ENCODE measurements around the gene APEH.

DNA sequence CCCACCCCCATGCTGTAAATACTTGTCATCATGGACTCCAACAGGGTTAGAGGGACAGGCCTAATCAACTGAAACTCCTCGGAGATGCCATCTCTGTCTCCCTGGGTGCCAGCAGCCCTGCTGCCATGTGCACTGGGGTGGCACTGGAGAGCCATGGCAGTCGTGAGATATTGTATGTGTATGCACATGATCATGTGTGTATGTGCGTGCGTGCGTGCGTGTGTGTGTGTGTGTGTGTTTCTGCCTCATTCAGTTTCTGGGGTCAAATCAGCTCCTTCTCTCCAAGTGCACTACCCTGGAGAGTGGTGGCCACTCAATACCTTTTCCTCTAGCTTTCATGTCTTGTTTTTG lies 3.2 kb upstream of the APEH start:
- TF ChIP-seq, protein P1, sequence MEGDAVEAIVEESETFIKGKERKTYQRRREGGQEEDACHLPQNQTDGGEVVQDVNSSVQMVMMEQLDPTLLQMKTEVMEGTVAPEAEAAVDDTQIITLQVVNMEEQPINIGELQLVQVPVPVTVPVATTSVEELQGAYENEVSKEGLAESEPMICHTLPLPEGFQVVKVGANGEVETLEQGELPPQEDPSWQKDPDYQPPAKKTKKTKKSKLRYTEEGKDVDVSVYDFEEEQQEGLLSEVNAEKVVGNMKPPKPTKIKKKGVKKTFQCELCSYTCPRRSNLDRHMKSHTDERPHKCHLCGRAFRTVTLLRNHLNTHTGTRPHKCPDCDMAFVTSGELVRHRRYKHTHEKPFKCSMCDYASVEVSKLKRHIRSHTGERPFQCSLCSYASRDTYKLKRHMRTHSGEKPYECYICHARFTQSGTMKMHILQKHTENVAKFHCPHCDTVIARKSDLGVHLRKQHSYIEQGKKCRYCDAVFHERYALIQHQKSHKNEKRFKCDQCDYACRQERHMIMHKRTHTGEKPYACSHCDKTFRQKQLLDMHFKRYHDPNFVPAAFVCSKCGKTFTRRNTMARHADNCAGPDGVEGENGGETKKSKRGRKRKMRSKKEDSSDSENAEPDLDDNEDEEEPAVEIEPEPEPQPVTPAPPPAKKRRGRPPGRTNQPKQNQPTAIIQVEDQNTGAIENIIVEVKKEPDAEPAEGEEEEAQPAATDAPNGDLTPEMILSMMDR (IDR thresholded peaks at IDR 0.05; ENCODE audit: insufficient read depth, low read depth, low read length) = no peak
- no peak for TF ChIP-seq EZH2 (IDR thresholded peaks at IDR 0.05; ENCODE audit: insufficient read depth, low read length)

Data from astrocyte (in vitro differentiated cells and primary cell).